Upper lobe of left lung (tissue), 4 donors: Measurements from ENCODE around the gene STT3B.

Source experiments
- EP300 ChIP-seq, 4 donors: sonication (generic); formaldehyde crosslinking; IDR thresholded peaks; one replicate each; pipeline ENCODE4 v1.5.1; 2017; ENCODE audit warnings: antibody characterized with exemption in 4 of 4, control low read depth in 2 of 4
- POLR2A ChIP-seq, 4 donors: fragments of 450-650 bp; IDR thresholded peaks; one replicate each; pipeline ENCODE4 v1.5.1; 2016 to 2017; ENCODE audit warnings: antibody characterized with exemption in 4 of 4, mild to moderate bottlenecking in 2 of 4
- POLR2AphosphoS5 ChIP-seq, 2 donors: sonication (generic); formaldehyde crosslinking; IDR thresholded peaks; one replicate each; pipeline ENCODE4 v1.5.1; 2017; ENCODE audit warnings: antibody characterized with exemption in 2 of 2
- TF ChIP-seq, protein P1 (sequence below), 6 experiments: fragments of 450-650 bp in 4 of 6; fragments of 200-600 bp in 2 of 6; sonication (generic) in 2 of 6; IDR thresholded peaks; one replicate each; pipeline ENCODE4 v1.5.1; 2016 to 2019; ENCODE audit warnings: antibody characterized with exemption in 6 of 6

- TF ChIP-seq, protein P1, sequence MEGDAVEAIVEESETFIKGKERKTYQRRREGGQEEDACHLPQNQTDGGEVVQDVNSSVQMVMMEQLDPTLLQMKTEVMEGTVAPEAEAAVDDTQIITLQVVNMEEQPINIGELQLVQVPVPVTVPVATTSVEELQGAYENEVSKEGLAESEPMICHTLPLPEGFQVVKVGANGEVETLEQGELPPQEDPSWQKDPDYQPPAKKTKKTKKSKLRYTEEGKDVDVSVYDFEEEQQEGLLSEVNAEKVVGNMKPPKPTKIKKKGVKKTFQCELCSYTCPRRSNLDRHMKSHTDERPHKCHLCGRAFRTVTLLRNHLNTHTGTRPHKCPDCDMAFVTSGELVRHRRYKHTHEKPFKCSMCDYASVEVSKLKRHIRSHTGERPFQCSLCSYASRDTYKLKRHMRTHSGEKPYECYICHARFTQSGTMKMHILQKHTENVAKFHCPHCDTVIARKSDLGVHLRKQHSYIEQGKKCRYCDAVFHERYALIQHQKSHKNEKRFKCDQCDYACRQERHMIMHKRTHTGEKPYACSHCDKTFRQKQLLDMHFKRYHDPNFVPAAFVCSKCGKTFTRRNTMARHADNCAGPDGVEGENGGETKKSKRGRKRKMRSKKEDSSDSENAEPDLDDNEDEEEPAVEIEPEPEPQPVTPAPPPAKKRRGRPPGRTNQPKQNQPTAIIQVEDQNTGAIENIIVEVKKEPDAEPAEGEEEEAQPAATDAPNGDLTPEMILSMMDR (IDR thresholded peaks at IDR 0.05) = no peak
- TF ChIP-seq POLR2A (IDR thresholded peaks at IDR 0.05) (no peak), EP300 (IDR thresholded peaks at IDR 0.05) (no peak), POLR2AphosphoS5 (IDR thresholded peaks at IDR 0.05) (no peak)
Observed at GRCh38 chr3:31516757-31517156, 16.0 kb upstream of the STT3B start.
